Brain microvascular endothelial cell (primary cell): ENCODE data around the gene GOSR1.

ENCODE experiments used
- DNase-seq: peaks from one replicate; pipeline ENCODE4 v3.0.0-alpha.2; 2020
- H3K27ac ChIP-seq: fragments of 250-450 bp; sonication (Bioruptor Pico); 2 replicates; pipeline ENCODE4 v1.5.1; 2020; ENCODE audit warnings: mild to moderate bottlenecking, moderate library complexity
- H3K27me3 ChIP-seq: fragments of 250-450 bp; sonication (Bioruptor Pico); replicated peaks from 2 replicates; pipeline ENCODE4 v1.5.1; 2020; ENCODE audit warnings: mild to moderate bottlenecking
- H3K36me3 ChIP-seq: fragments of 250-450 bp; sonication (Bioruptor Pico); replicated peaks from 2 replicates; pipeline ENCODE4 v1.5.1; 2020; ENCODE audit warnings: mild to moderate bottlenecking
- H3K4me3 ChIP-seq: 2 replicates; pipeline ENCODE4 v1.5.1; 2011; ENCODE audit warnings: low read depth, mild to moderate bottlenecking, control low read depth, low read length, moderate library complexity
- CTCF ChIP-seq: IDR thresholded peaks from 2 replicates; pipeline ENCODE4 v1.5.1; 2011; ENCODE audit warnings: low read depth, mild to moderate bottlenecking, moderate library complexity, low read length, control low read depth, inconsistent platforms; ENCODE audit errors: missing control alignments
- in situ Hi-C: cut with HindIII; loops from 2 replicates; pipeline ENCODE4 v1.10.0; 2017; ENCODE audit warnings: low sequenced_read_pairs, low pct_ligation_motif_present

GOSR1 gene

DNA sequence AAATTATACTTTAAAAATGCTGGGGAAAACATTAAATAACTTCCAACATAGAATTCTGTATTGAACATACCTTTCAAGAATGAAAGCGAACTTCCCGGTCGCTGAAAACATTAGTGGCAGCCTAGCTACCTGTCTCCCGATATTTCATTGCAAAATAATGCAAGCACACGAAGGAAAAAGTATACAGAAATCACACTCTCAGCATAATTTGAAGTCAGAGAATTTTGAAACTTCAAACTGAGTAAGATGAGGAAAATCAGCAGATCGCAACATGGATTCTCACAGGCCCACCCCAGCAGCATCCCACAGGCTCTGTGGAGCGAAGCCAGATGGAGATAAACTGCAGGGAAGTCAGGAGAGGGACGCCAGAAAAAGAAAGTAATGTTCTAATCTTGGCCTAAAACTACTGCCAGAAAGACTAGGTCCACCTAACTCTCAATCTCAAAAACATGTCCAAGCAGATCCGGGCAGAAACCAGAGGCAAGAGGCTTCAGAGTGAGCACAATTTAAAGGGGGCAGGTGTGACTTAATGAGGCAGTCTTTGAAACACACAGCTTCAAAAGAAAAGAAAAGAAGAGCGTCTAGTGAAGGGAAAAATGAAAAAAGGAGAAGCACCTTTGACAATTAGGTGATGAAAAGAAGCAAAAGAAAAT lies 4.8 kb upstream of the GOSR1 start:
- no peak for TF ChIP-seq CTCF
- no peak for DNase-seq
- in situ Hi-C loops: no loop called here
- no peak overlapping the region for H3K27ac ChIP-seq
- no peaks in the 10 kb centered on the region for H3K27me3 ChIP-seq
- H3K36me3 ChIP-seq: no peaks in the 10 kb centered on the region
- H3K4me3 ChIP-seq: no peak overlapping the region

GRCh38 chr17:30475206-30475605 lies 2.0 kb upstream of the GOSR1 start:
- Histone ChIP-seq H3K27ac (no peak overlapping the region), H3K36me3 (peaks cover 9% of the 10 kb centered on the region), H3K4me3 (no peak overlapping the region), H3K27me3 (no peaks in the 10 kb centered on the region)
- in situ Hi-C loops: no loop called here
- no peak for DNase-seq
- TF ChIP-seq CTCF: no peak

DNA sequence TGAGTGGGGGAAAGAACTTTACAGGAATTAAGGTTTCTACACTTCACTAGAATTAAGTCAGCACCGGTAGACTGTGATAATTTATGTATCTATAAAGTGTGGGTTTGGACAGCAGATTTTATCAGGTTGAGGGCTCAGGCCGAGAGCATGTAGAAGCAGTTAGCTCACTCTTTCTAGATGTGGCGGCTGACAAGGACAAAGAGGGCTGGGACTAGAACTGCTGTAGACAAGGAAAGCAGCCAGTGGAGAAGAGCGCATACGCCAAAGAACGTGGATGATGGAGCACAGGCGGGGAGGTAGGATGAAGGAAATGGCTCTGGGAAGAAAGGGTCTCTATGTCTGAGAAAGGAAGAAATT lies 504 bp upstream of the GOSR1 start:
- peak; percentile 2 for DNase-seq
- in situ Hi-C loops: no loop called here
- Histone ChIP-seq H3K36me3 (peaks cover 21% of the 10 kb centered on the region), H3K27me3 (no peaks in the 10 kb centered on the region), H3K4me3 (peak overlapping the region; percentile 99), H3K27ac (no peak overlapping the region)
- TF ChIP-seq CTCF: no peak

GRCh38 chr17:30477774-30478115 lies 537 bp downstream of the GOSR1 start:
- Histone ChIP-seq H3K36me3 (peaks cover 26% of the 10 kb centered on the region), H3K4me3 (peak overlapping the region; percentile 99), H3K27ac (peak overlapping the region; percentile 98), H3K27me3 (no peaks in the 10 kb centered on the region)
- in situ Hi-C loops: no loop called here
- peak; percentile 7 for DNase-seq
- TF ChIP-seq CTCF: no peak

DNA sequence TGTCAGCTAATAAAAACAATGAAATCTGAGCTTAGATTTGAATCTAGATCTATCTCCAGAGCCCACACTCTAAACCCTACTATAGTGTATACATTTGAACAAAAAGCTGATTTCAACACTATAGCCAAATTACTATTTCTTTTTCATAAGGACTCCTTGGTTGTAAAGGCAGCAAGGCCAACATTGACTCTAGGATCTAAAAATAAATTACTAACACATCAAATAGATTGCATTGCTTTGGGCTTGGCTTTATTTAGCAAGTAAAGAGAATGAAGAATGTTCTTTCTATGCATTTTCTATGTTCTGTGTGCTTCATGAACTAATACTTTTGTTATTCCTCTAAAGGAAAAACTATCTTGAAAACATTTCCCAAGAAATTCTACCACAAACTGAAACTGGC lies 5.3 kb downstream of the GOSR1 start:
- H3K4me3 ChIP-seq: no peak overlapping the region
- H3K27ac ChIP-seq: no peak overlapping the region
- in situ Hi-C loops: no loop called here
- no peak for TF ChIP-seq CTCF
- H3K36me3 ChIP-seq: peaks cover 43% of the 10 kb centered on the region
- H3K27me3 ChIP-seq: no peaks in the 10 kb centered on the region
- no peak for DNase-seq

DNA sequence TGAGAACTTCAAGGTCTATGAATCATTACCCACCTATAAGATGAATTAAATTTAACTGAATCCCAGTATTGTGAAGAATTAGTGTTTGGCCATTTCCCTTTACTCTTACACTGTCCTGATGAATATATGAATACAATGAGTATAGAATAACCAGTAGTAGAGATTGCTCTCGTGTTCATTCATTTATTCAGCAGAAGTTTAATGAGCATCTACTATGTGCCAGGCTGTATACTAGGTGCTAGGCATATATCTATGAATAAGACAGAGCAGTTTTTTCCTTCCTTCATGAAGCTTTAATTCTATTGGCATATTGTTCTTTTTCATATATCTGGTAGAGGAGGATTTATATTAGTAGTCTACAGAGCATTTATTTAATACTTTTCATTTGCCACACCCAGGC lies 6.0 kb downstream of the GOSR1 start:
- no peak for TF ChIP-seq CTCF
- Histone ChIP-seq H3K27me3 (no peaks in the 10 kb centered on the region), H3K27ac (no peak overlapping the region), H3K4me3 (no peak overlapping the region), H3K36me3 (peaks cover 47% of the 10 kb centered on the region)
- DNase-seq: no peak
- in situ Hi-C loops: no loop called here
